ENCODE data around the gene SERINC2. TPM values are rescaled to one million over a fixed set of nuclear protein-coding genes. Genes with fewer than 3 reads are reported as not detected.

SERINC2 gene
- total and polyA plus RNA-seq, 10 of the 15 experiments (the other 5 are each of a cell fraction or from before 2014, with no cell fraction given), result 0.02 to 9.4 (median 0.50) TPM

- Histone ChIP-seq H4K20me1 (ENCODE audit: control insufficient read depth, insufficient read depth) (no peaks in the 10 kb centered on the region), H3K36me3 (ENCODE audit: control insufficient read depth in 2 of 2, insufficient read depth in 2 of 2, low read length in 1 of 2) (no peaks in the 10 kb centered on the region), H3K27me3 (replicated peaks in 1 of 2; ENCODE audit: control insufficient read depth in 2 of 2, insufficient read depth in 2 of 2, low read length in 1 of 2) (no peaks in the 10 kb centered on the region), H3K27ac (ENCODE audit: control insufficient read depth, insufficient read depth) (no peak overlapping the region), H3K4me1 (ENCODE audit: control insufficient read depth, insufficient read depth, low read length) (no peaks in the 10 kb centered on the region), H3K79me2 (ENCODE audit: control insufficient read depth, insufficient read depth, low read length) (no peaks in the 10 kb centered on the region), H3K4me2 (ENCODE audit: control insufficient read depth, insufficient read depth) (no peak overlapping the region), H3K4me3 (no peak overlapping the region), H2AFZ (ENCODE audit: control insufficient read depth, low read depth, low read length) (no peak overlapping the region), H3K9me3 (replicated peaks; ENCODE audit: control insufficient read depth, insufficient read depth, low read length) (peaks cover 3% of the 10 kb centered on the region; the same call in 2 of the 3 replicates), H3K9ac (ENCODE audit: control insufficient read depth, insufficient read depth, low read length) (no peak overlapping the region)
- in situ Hi-C loops (cut with MboI) (no loop called here), intact Hi-C loops (cut with micrococcal nuclease; ENCODE audit: unreplicated experiment) (no loop called here)
- DNase-seq (ENCODE audit: low read depth, low spot score), result no peak
- 59% methylated on average over 3 of the region's 3 CpGs for WGBS (ENCODE audit: insufficient coverage, insufficient replicate concordance, low lambda C conversion rate, missing lambda C conversion rate)
- ChIA-PET POLR2A (interaction anchor here (1.0 kb wide), 1 partner anchor 8 kb away, joined by 3 read pairs; no protein-coding TSS in a partner anchor), RAD21 (ENCODE audit: unreplicated experiment) (no interaction called here), SMC1A (ENCODE audit: uncharacterized antibody, unreplicated experiment) (no interaction called here), CTCF (no interaction called here)
- no TSS peak for BruUV-seq (replicated peaks)
- FAIRE-seq, result no peak
- ATAC-seq, result no peak
- TF ChIP-seq CUX1 (IDR thresholded peaks at IDR 0.05; ENCODE audit: insufficient replicate concordance, low read depth, low read length) (no peak), PAX5 (IDR thresholded peaks at IDR 0.05; ENCODE audit: borderline replicate concordance, low read depth, low read length) (no peak), IRF5 (IDR thresholded peaks at IDR 0.05; ENCODE audit: borderline replicate concordance) (no peak), ZBTB40 (IDR thresholded peaks at IDR 0.05; ENCODE audit: borderline replicate concordance) (no peak), GATAD2B (conservative IDR thresholded peaks at IDR 0.05; ENCODE audit: low read depth) (no peak), ATF7 (IDR thresholded peaks at IDR 0.05; ENCODE audit: low read depth) (no peak), ZNF592 (IDR thresholded peaks at IDR 0.05) (no peak), ESRRA (IDR thresholded peaks at IDR 0.05; ENCODE audit: low read length) (no peak), SREBF1 (IDR thresholded peaks at IDR 0.05; ENCODE audit: low read length) (no peak)
Observed at GRCh38 chr1:31445951-31446350, 32.9 kb downstream of the SERINC2 start.
